DMS 273 treated with DMSO at 0.1 percent for 48 hours (cell line): Measurements from ENCODE around the gene SREK1IP1.
A peak's percentile ranks its signal among the peaks of the same experiment; 100 is the strongest.

Experiments
- DNase-seq: peaks from one replicate; lab custom pipeline; 2025; lab: John Stamatoyannopoulos, UW

SREK1IP1 gene

GRCh38 chr5:64768358-64769312 lies at the start of gene SREK1IP1, which contains the start of gene CWC27:
Gene SREK1IP1 (minus strand): TSS chr5:64768691. CDS start chr5:64768517, 174 bp downstream.
Gene CWC27 (plus strand): TSS chr5:64768930. CDS start chr5:64769147, 217 bp downstream.
- peak; percentile 89 for DNase-seq

DNA sequence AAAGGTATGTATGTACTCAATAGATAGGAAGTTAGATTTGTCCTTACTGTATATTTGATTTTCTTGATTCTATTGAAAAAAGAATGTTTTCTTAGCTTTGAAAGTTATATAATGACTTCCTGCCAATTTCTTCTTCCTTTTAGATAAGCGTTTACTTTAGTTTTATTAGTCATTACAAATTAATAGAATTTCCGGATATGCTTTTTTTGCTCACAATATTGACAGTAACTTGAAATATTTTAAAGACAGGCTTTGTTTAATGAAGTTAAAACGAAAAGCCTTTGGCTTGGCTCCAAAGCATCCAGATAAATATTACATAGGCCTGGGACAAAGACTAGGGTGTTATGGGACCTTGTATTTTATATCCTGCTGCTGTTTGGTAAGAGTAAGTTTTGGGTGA lies 49.8 kb upstream of the SREK1IP1 start:
- no peak for DNase-seq

- DNase-seq: no peak
Observed at GRCh38 chr5:64814073-64814472, 45.6 kb upstream of the SREK1IP1 start.

GRCh38 chr5:64811050-64811640 lies 42.7 kb upstream of the SREK1IP1 start:
- DNase-seq: peak; percentile 17

DNA sequence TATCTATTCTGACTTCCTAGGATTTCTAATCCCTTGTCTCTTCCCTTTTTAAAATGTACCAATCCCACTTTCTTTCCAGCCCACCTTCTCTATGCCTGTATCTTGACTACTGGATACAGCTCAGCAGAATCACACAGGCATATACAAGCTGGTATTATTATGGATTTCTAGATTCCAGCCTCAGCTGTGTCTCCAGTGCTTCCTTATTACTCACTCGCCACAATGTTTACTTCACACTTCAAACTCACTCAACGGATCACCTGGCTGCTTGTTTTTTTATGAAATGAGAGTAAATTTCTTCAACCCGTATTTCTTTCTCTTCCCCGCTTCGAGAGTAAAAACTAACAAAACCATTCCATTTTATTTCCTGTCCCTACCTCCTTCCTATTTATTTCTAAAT lies 39.0 kb upstream of the SREK1IP1 start:
- DNase-seq: no peak

- no peak for DNase-seq
Observed at GRCh38 chr5:64806537-64806936, 38.0 kb upstream of the SREK1IP1 start.

DNA sequence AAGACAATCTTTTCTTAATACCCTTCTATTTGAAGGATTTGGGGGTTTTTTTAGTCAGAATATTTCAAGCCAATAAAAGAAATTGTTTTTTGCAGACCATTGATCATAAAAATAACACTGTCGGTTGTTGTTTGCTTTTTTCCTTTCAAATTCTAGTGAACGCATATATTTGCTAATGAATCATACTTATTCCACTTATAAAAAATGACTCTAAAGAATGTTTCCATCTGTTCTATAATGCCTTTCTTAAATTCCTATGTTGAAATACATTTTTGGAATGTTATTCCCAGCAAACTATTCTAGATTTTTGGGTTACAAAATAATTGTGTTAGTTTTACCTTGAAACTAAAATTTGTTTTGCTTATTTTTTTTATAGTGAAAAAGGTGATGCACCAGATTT lies 32.4 kb upstream of the SREK1IP1 start:
- DNase-seq: no peak

DNA sequence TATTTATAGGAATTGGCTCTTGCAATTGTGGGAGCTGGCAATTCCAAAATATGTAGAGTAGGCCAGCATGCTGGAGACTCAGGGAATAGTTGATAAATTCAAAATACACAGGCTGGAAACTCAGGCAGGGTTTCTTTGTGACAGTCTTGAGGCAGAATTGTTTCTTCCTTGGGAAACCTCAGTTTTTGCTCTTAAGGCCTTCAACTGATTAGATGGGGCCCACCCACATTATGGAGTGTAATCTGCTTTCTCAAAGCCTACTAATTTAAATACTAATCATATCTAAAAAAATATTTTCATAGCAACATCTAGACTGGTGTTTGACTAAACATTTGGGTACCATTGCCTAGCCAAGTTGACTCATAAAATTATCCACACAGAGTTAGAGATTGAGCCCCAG lies 27.8 kb upstream of the SREK1IP1 start:
- DNase-seq: no peak

GRCh38 chr5:64794053-64794770 lies 25.7 kb upstream of the SREK1IP1 start:
- DNase-seq: no peak

DNA sequence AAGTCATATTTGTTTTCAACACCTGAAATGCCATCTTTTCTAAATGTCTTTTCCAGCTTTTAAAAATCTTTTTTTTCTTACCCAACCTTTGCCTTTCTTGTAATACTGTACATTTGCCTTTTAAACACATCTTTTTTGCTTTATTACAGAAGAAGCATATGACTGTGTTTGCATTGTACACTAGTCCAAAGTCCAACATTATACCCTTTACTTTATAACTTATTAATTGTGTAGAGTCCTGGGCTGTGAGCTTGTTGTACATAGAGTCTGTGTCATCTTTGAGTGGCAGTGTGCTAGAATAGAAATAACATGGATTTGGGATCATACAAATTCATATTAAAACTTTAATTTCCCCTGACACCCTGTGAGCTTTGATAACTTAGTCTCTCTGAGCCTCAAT lies 24.0 kb upstream of the SREK1IP1 start:
- no peak for DNase-seq

- DNase-seq: no peak
Observed at GRCh38 chr5:64790210-64790609, 21.7 kb upstream of the SREK1IP1 start.

DNA sequence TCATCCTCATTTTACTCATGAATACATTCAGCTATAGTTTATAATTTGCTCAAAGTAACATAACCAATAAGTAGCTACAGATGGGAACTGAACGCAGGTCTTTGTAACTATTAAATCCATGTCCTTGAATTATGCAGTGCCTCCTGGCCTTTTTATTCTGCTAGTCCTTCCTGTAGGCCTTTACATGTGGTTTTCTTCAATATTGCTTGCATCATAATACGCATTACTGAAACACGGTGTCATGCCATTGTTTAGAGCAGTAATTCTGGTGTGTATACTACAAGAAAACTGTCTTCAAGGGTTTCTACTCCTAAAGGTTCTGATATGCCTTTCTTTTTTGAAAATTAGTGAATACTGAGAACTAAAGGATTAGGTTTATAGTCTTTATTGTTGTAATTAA lies 21.0 kb upstream of the SREK1IP1 start:
- no peak for DNase-seq

- no peak for DNase-seq
Observed at GRCh38 chr5:64788156-64788555, 19.7 kb upstream of the SREK1IP1 start.

GRCh38 chr5:64786372-64786771 lies 17.9 kb upstream of the SREK1IP1 start:
- DNase-seq: no peak

GRCh38 chr5:64784451-64785025 lies 16.0 kb upstream of the SREK1IP1 start:
- DNase-seq: peak; percentile 2

DNA sequence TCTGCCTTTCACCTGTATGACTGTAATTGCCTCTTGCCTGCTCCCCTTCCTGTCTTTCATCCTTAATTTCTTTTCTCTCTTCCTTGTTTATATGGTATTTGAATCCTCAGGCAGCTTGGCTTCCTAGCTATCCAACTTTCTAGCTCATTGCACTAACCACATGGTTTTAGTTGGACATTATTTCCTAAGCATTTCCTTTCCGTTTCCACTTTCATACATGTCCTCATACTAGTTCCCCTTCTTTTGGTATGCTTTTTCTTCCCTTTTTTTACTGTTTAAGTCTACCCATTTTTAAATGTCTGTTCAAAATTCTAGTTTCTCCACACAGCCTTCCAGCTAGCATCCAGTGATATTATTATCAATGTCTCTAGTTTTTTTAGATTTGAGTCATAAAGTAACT lies 6.8 kb upstream of the SREK1IP1 start:
- no peak for DNase-seq

GRCh38 chr5:64773533-64773932 lies 5.0 kb upstream of the SREK1IP1 start:
- DNase-seq: no peak

DNA sequence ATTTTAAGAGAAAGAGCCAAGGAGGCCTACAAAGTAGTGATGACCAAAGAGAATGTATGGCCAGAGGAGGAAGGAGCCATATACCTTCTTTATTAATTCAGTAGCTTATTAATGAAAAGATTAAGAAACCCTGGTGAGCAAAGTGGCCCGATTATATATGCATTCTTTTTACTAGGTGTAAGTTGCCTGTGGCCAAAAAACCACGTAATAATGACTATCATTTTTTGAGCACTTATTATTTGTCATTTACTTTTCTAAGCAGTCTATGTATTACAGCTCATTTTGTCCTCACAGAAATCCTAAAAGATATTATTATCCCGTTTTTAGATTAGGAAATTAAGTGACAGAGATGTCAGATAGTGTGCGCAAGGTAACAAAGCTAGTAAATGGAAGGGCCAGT lies 3.2 kb upstream of the SREK1IP1 start:
- DNase-seq: no peak

DNA sequence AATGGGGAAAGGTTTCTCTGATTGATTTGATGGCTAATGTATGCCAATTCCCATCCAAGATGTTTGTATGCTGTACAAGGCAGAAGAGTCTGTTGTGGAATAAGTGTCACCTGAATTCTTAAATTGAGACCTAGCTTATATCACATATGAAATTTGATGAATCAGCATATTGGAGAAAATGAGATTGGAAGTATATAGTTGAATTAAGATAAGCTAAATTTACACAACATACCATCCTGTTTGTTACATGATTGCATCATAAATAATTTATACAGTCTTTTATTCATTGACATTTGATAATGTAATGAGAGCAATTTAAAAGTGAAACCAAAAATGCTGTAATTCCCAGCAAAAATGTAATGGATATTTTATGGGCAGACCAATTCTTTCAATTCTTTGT lies 1.4 kb upstream of the SREK1IP1 start:
- no peak for DNase-seq

- no peak for DNase-seq
Observed at GRCh38 chr5:64767959-64768357, 533 bp downstream of the SREK1IP1 start.

- no peak for DNase-seq
Observed at GRCh38 chr5:64766941-64767340, 1.6 kb downstream of the SREK1IP1 start.

DNA sequence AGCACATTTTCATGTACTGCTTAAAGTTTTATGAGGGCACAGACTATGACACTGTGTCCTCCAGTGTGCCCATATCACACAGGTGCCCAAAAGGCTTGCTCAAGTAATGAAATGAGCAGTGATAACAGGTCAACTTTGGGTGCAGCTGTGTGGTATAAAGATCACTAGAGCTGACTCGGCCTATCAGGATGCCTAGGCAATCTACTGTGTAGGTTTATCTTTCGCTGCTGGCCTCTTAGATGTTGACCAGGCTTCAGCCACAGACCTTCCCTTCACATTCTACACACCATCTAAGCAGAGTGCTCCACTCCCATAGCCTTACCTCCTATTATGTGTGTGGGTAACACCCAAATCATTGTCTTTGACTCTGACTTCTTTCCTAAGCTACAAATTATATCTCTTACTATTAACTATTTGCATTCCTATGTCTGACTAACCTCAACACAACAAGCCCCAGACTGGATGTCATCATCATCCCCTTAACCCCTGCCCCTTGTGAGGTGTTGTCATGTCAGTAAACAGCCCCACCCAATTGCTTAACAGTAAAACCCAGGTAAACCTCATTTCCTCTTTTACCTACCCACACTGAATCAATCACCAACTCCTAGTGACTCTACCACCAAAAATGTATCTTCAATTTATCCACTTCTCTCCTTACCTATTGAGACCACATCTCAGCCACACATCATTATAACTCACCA lies 2.5 kb downstream of the SREK1IP1 start:
- DNase-seq: no peak
